K562 (cell line): Measurements from ENCODE around the gene ANKRD6. TPM values are rescaled to one million over a fixed set of nuclear protein-coding genes. Genes with fewer than 3 reads are reported as not detected.

ENCODE experiments used
- ATAC-seq: fragments of 200-7000 bp; cut with Tn5 transposase; 3 replicates; pipeline ENCODE4 v1.9.1; 2020; ENCODE audit warnings: moderate library complexity
- BruUV-seq: library from RNA; stranded (reverse); fragments of 400-500 nt; replicated peaks from 2 replicates; lab custom pipeline; 2021; lab: Mats Ljungman, UMichigan
- CTCF ChIA-PET: fragments of 300-600 bp; formaldehyde crosslinking; extraction: SDS; loops from one replicate; lab custom pipeline; 2021; ENCODE audit warnings: low intra/inter-chr PET ratio; lab: Yijun Ruan, JAX
- POLR2A ChIA-PET: fragments of 300-600, 350-650 bp; sonication (Branson Sonifier 250); formaldehyde crosslinking; extraction: SDS; loops from one replicate; lab custom pipeline; 2021; ENCODE audit warnings: antibody characterized with exemption, inconsistent platforms; lab: Yijun Ruan, JAX
- DNase-seq, 4 experiments: peaks; one replicate each; pipeline versions ENCODE4 v3.0.0 to v3.0.0-alpha.2; 2011 to 2018; ENCODE audit warnings: low spot score in 3 of 4, mixed read lengths in 3 of 4; ENCODE audit errors: extremely low read depth in 1 of 4
- FAIRE-seq: peaks from 2 replicates; lab custom pipeline; 2011; peaks lifted over from hg19 to GRCh38; lab: Jason Lieb, UNC
- H2AFZ ChIP-seq: 2 replicates; pipeline ENCODE4 v1.6.0; 2011; ENCODE audit warnings: low read depth, low read length, control low read depth, inconsistent platforms
- H3K27ac ChIP-seq: fragments of 200-600 bp; 3 replicates; pipeline ENCODE4 v1.8.0; 2011; ENCODE audit warnings: low read depth, mild to moderate bottlenecking, control low read depth, inconsistent platforms, low read length, moderate library complexity, mixed read lengths; ENCODE audit errors: extremely low read depth
- H3K27me3 ChIP-seq, 2 experiments: fragments of 300-600 bp in 1 of 2; 2 replicates in 1 of 2; 3 replicates in 1 of 2; pipeline versions ENCODE4 v1.6.0 to v1.8.0; 2011; ENCODE audit warnings: inconsistent platforms in 2 of 2, low read length in 2 of 2, mild to moderate bottlenecking in 1 of 2, mixed read lengths in 1 of 2, moderate library complexity in 1 of 2; ENCODE audit not compliant: control insufficient read depth in 2 of 2, insufficient read depth in 2 of 2
- H3K36me3 ChIP-seq: fragments of 300-600 bp; 3 replicates; pipeline ENCODE4 v1.8.0; 2011; ENCODE audit warnings: mild to moderate bottlenecking, low read length, inconsistent platforms; ENCODE audit not compliant: control insufficient read depth, insufficient read depth
- H3K4me1 ChIP-seq, 2 experiments: fragments of 200-600 bp in 1 of 2; replicated peaks in 1 of 2; 2 replicates in 1 of 2; 3 replicates in 1 of 2; pipeline versions ENCODE4 v1.5.1 to v1.8.0; 2011; ENCODE audit warnings: inconsistent platforms in 2 of 2, low read length in 2 of 2, mild to moderate bottlenecking in 1 of 2, mixed read lengths in 1 of 2, moderate library complexity in 1 of 2; ENCODE audit not compliant: control insufficient read depth in 2 of 2, insufficient read depth in 2 of 2
- H3K4me2 ChIP-seq: 2 replicates; pipeline ENCODE4 v1.6.1; 2011; ENCODE audit warnings: low read length, control low read depth, inconsistent platforms, mixed read lengths; ENCODE audit not compliant: insufficient read depth
- H3K4me3 ChIP-seq: fragments of 200-600 bp; sonication (generic), shearing (Covaris generic); 2 replicates; pipeline ENCODE4 v1.5.1; 2016; ENCODE audit warnings: control low read depth, inconsistent platforms
- H3K79me2 ChIP-seq: fragments of 200-600 bp; 3 replicates; pipeline ENCODE4 v1.8.0; 2011; ENCODE audit warnings: low read length, inconsistent platforms; ENCODE audit not compliant: control insufficient read depth, insufficient read depth
- H3K9ac ChIP-seq, 2 experiments: 2 replicates each; pipeline versions ENCODE4 v1.6.0 to v1.6.1; 2011; ENCODE audit warnings: low read depth in 2 of 2, low read length in 2 of 2, control low read depth in 1 of 2, inconsistent platforms in 1 of 2, mild to moderate bottlenecking in 1 of 2, mixed read lengths in 1 of 2; ENCODE audit not compliant: insufficient read depth in 1 of 2
- H3K9me1 ChIP-seq: one replicate; pipeline ENCODE4 v1.6.0; 2011; ENCODE audit warnings: inconsistent platforms, mild to moderate bottlenecking, low read length, moderate library complexity; ENCODE audit not compliant: control insufficient read depth, insufficient read depth
- H3K9me3 ChIP-seq: replicated peaks from 2 replicates; pipeline ENCODE4 v1.5.1; 2011; ENCODE audit warnings: low read depth, low read length, inconsistent platforms; ENCODE audit not compliant: control insufficient read depth, insufficient read depth
- H4K20me1 ChIP-seq: replicated peaks from 2 replicates; pipeline ENCODE4 v1.6.1; 2011; ENCODE audit warnings: low read length, inconsistent platforms, mixed read lengths; ENCODE audit not compliant: control insufficient read depth, insufficient read depth
- CAMTA2 ChIP-seq: fragments of 250-450 bp; sonication (Bioruptor Pico); conservative IDR thresholded peaks from 2 replicates; pipeline ENCODE4 v1.5.1; 2022
- CBX1 ChIP-seq: sonication (generic); IDR thresholded peaks from 2 replicates; pipeline ENCODE4 v1.6.1; 2016; ENCODE audit warnings: antibody characterized with exemption, low read depth, mild to moderate bottlenecking
- EP400 ChIP-seq: fragments of 450-650 bp; IDR thresholded peaks from 2 replicates; pipeline ENCODE4 v1.6.1; 2017; ENCODE audit warnings: antibody characterized with exemption, mild to moderate bottlenecking, moderate library complexity
- GABPB1 ChIP-seq: sonication (generic); formaldehyde crosslinking; IDR thresholded peaks from 2 replicates; pipeline ENCODE4 v1.8.0; 2022; ENCODE audit warnings: mild to moderate bottlenecking, missing genetic modification reagents
- HSF4 ChIP-seq: fragments of 250-450 bp; sonication (Bioruptor Pico); IDR thresholded peaks from 2 replicates; pipeline ENCODE4 v2.1.2; 2022; ENCODE audit warnings: mild to moderate bottlenecking, moderate library complexity, borderline replicate concordance
- MYBL2 ChIP-seq, 2 experiments: fragments of 450-650 bp in 1 of 2; sonication (generic) in 1 of 2; formaldehyde crosslinking in 1 of 2; IDR thresholded peaks; 2 replicates each; pipeline versions ENCODE4 v1.6.1 to v1.8.1; 2017 to 2022; ENCODE audit warnings: borderline replicate concordance in 1 of 2, inconsistent platforms in 1 of 2, low read depth in 1 of 2, mild to moderate bottlenecking in 1 of 2, missing genetic modification reagents in 1 of 2, moderate library complexity in 1 of 2
- RUNX1 ChIP-seq: sonication (generic); IDR thresholded peaks from 2 replicates; pipeline ENCODE4 v1.6.1; 2016; ENCODE audit warnings: antibody characterized with exemption, low read depth
- ZFP36 ChIP-seq: fragments of 150-350 bp; IDR thresholded peaks from 2 replicates; pipeline ENCODE4 v1.6.1; 2018; ENCODE audit warnings: low read length, low read depth; ENCODE audit not compliant: partially characterized antibody
- ZNF436 ChIP-seq: fragments of 250-450, 450-650 bp; sonication (Bioruptor Pico); formaldehyde crosslinking; IDR thresholded peaks from 2 replicates; pipeline ENCODE4 v1.7.0; 2020; ENCODE audit warnings: mild to moderate bottlenecking
- WGBS: fragments of 100-300 bp; shearing (Covaris generic); methylation state at CpG from one replicate; pipeline ENCODE4 v1.1.6; 2016; ENCODE audit warnings: low coverage, mixed read lengths; ENCODE audit not compliant: insufficient coverage; ENCODE audit errors: missing lambda C conversion rate; 5-methylcytosine and 5-hydroxymethylcytosine counted together
- in situ Hi-C: fragments of 300-500 bp; cut with MboI; formaldehyde crosslinking; loops from 4 replicates; pipeline ENCODE4 v1.15.0; 2018; ENCODE audit warnings: inconsistent platforms, mixed read lengths
- intact Hi-C: fragments of 100-400 bp; cut with micrococcal nuclease; formaldehyde crosslinking; loops from 2 replicates; pipeline ENCODE4 v1.14.2; 2022
- polyA plus RNA-seq, 8 experiments: library from polyadenylated mRNA; depleted of rRNA in 4 of 8; stranded (reverse) in 5 of 8; unstranded in 3 of 8; fragments of >200 nt; fragmentation: Nextera tagmentation in 2 of 8; fragmentation: Illumina TruSeq in 1 of 8; extraction: Ambion mirVana in 2 of 8; extraction: Trizol in 1 of 8; gene quantifications; 2 replicates each; pipeline versions ENCODE4 v1.2.1 to v1.2.3, GENCODE V29; 2011 to 2014; ENCODE audit warnings: inconsistent platforms in 1 of 8, missing spikeins in 1 of 8
- total RNA-seq, 7 experiments: library from RNA; depleted of rRNA in 6 of 7; stranded (reverse); fragments of >200 nt in 6 of 7; fragmentation: Illumina TruSeq in 2 of 7; extraction: Trizol in 2 of 7; gene quantifications; 2 replicates each; pipeline versions ENCODE4 v1.2.1 to v1.2.3, GENCODE V29; 2011 to 2021; ENCODE audit warnings: low replicate concordance in 1 of 7
- TF ChIP-seq, protein P1 (sequence below): sonication (generic); formaldehyde crosslinking; IDR thresholded peaks from 2 replicates; pipeline ENCODE4 v1.8.0; 2022; ENCODE audit warnings: missing genetic modification reagents, mild to moderate bottlenecking, borderline replicate concordance
- TF ChIP-seq, protein P2 (sequence below): fragments of 250-450 bp; sonication (Bioruptor Pico); IDR thresholded peaks from 2 replicates; pipeline ENCODE4 v1.8.0; 2022; ENCODE audit warnings: moderate library complexity, mild to moderate bottlenecking, inconsistent platforms
- TF ChIP-seq, protein P3 (sequence below): sonication (generic); formaldehyde crosslinking; IDR thresholded peaks from 2 replicates; pipeline ENCODE4 v1.8.1; 2023; ENCODE audit warnings: missing genetic modification reagents, mild to moderate bottlenecking, borderline replicate concordance

Gene ANKRD6
- total and polyA plus RNA-seq, 9 of the 15 experiments (the other 6 are each of a cell fraction or from before 2014, with no cell fraction given) = 0.04 to 0.22 (median 0.08) TPM; not detected in 4

DNA sequence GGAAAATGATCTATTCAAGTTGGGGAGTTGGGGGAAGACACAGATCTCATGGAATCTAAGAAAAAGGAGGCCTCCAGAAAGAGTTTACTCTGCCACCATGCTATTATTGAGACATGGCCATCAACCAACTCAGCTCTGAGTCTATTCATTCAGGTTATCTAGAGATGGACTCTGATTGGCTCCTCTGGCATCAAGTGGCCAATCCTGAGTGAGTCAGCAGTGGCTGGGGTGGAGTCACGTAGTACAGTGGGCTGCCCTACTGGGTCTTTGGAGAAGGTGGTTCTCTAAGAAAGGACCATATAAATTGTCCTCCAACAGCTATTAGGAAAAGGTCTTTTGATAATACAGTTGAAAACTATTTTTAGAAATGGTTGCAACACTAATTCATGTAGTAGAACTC lies 163.5 kb downstream of the ANKRD6 start:
- BruUV-seq = no TSS peak
- DNase-seq = peak in 3 of 4 experiments; percentile 10 to 33 (median 17)
- H3K27ac ChIP-seq = no peak overlapping the region
- CTCF ChIA-PET = no interaction called here
- H3K36me3 ChIP-seq = no peaks in the 10 kb centered on the region
- H3K79me2 ChIP-seq = no peaks in the 10 kb centered on the region
- 0% methylated on average over 1 of the region's 1 CpG for WGBS
- H2AFZ ChIP-seq = no peak overlapping the region
- no peak for FAIRE-seq
- POLR2A ChIA-PET = no interaction called here
- H3K4me1 ChIP-seq = no peaks in the 10 kb centered on the region
- intact Hi-C loops = loop anchor here (5.0 kb wide), 1 partner anchor 164 kb away; the partner anchor contains the start of gene ANKRD6
- H3K9me1 ChIP-seq = peaks cover 3% of the 10 kb centered on the region
- no peak overlapping the region for H3K4me3 ChIP-seq
- ATAC-seq = peak; percentile 75
- in situ Hi-C loops = no loop called here
- H3K9me3 ChIP-seq = no peaks in the 10 kb centered on the region
- H4K20me1 ChIP-seq = no peaks in the 10 kb centered on the region
- H3K27me3 ChIP-seq = peaks cover 0 to 23% of the 10 kb centered on the region in 2 experiments; a peak in 3 of 5 replicates
- no peak overlapping the region for H3K4me2 ChIP-seq
- H3K9ac ChIP-seq = no peak overlapping the region
- TF ChIP-seq MYBL2 (IDR thresholded peaks at IDR 0.05; ENCODE audit: low read depth) (no peak), MYBL2 (CRISPR knock-in tag; IDR thresholded peaks at IDR 0.05; ENCODE audit: borderline replicate concordance) (no peak), HSF4 (CRISPR knock-in tag) (no peak), RUNX1 (no peak), GABPB1 (CRISPR knock-in tag) (no peak), EP400 (no peak), CAMTA2 (CRISPR knock-in tag) (no peak), ZFP36 (no peak), ZNF436 (CRISPR knock-in tag) (no peak), CBX1 (no peak)
- TF ChIP-seq, protein P1, sequence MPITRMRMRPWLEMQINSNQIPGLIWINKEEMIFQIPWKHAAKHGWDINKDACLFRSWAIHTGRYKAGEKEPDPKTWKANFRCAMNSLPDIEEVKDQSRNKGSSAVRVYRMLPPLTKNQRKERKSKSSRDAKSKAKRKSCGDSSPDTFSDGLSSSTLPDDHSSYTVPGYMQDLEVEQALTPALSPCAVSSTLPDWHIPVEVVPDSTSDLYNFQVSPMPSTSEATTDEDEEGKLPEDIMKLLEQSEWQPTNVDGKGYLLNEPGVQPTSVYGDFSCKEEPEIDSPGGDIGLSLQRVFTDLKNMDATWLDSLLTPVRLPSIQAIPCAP (CRISPR knock-in tag) = no peak
- TF ChIP-seq, protein P2, sequence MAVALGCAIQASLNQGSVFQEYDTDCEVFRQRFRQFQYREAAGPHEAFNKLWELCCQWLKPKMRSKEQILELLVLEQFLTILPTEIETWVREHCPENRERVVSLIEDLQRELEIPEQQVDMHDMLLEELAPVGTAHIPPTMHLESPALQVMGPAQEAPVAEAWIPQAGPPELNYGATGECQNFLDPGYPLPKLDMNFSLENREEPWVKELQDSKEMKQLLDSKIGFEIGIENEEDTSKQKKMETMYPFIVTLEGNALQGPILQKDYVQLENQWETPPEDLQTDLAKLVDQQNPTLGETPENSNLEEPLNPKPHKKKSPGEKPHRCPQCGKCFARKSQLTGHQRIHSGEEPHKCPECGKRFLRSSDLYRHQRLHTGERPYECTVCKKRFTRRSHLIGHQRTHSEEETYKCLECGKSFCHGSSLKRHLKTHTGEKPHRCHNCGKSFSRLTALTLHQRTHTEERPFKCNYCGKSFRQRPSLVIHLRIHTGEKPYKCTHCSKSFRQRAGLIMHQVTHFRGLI (CRISPR knock-in tag) = no peak
- TF ChIP-seq, protein P3, sequence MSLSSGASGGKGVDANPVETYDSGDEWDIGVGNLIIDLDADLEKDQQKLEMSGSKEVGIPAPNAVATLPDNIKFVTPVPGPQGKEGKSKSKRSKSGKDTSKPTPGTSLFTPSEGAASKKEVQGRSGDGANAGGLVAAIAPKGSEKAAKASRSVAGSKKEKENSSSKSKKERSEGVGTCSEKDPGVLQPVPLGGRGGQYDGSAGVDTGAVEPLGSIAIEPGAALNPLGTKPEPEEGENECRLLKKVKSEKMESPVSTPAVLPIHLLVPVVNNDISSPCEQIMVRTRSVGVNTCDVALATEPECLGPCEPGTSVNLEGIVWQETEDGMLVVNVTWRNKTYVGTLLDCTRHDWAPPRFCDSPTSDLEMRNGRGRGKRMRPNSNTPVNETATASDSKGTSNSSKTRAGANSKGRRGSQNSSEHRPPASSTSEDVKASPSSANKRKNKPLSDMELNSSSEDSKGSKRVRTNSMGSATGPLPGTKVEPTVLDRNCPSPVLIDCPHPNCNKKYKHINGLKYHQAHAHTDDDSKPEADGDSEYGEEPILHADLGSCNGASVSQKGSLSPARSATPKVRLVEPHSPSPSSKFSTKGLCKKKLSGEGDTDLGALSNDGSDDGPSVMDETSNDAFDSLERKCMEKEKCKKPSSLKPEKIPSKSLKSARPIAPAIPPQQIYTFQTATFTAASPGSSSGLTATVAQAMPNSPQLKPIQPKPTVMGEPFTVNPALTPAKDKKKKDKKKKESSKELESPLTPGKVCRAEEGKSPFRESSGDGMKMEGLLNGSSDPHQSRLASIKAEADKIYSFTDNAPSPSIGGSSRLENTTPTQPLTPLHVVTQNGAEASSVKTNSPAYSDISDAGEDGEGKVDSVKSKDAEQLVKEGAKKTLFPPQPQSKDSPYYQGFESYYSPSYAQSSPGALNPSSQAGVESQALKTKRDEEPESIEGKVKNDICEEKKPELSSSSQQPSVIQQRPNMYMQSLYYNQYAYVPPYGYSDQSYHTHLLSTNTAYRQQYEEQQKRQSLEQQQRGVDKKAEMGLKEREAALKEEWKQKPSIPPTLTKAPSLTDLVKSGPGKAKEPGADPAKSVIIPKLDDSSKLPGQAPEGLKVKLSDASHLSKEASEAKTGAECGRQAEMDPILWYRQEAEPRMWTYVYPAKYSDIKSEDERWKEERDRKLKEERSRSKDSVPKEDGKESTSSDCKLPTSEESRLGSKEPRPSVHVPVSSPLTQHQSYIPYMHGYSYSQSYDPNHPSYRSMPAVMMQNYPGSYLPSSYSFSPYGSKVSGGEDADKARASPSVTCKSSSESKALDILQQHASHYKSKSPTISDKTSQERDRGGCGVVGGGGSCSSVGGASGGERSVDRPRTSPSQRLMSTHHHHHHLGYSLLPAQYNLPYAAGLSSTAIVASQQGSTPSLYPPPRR (CRISPR knock-in tag) = no peak
